Fibroblast of lung (primary cell): Measurements from ENCODE around the gene NEK10. TPM values are rescaled to one million over a fixed set of nuclear protein-coding genes. Genes with fewer than 3 reads are reported as not detected.

Source experiments
- DNase-seq, 2 donors: peaks; one replicate each; pipeline versions ENCODE4 v3.0.0 to v3.0.0-alpha.2; 2010; ENCODE audit warnings: low read depth in 2 of 2
- H2AFZ ChIP-seq: 2 replicates; pipeline ENCODE4 v1.5.1; 2012; ENCODE audit warnings: low read length, control low read depth, inconsistent platforms
- H3K27ac ChIP-seq: 2 replicates; pipeline ENCODE4 v1.5.1; 2011; ENCODE audit warnings: low read length, control low read depth; ENCODE audit not compliant: insufficient read depth
- H3K27me3 ChIP-seq: 2 replicates; pipeline ENCODE4 v1.5.1; 2011; ENCODE audit warnings: mild to moderate bottlenecking, low read length; ENCODE audit not compliant: control insufficient read depth, insufficient read depth
- H3K36me3 ChIP-seq: 2 replicates; pipeline ENCODE4 v1.5.1; 2011; ENCODE audit warnings: low read length; ENCODE audit not compliant: control insufficient read depth, insufficient read depth
- H3K4me1 ChIP-seq: 2 replicates; pipeline ENCODE4 v1.5.1; 2011; ENCODE audit warnings: low read length; ENCODE audit not compliant: control insufficient read depth, insufficient read depth; ENCODE audit errors: extremely low read depth
- H3K4me2 ChIP-seq: 2 replicates; pipeline ENCODE4 v1.5.1; 2011; ENCODE audit warnings: low read length, control low read depth; ENCODE audit not compliant: insufficient read depth; ENCODE audit errors: extremely low read depth
- H3K4me3 ChIP-seq, 4 experiments: fragments of 200-600 bp in 1 of 4; sonication (generic) in 1 of 4; replicated peaks in 1 of 4; 2 replicates each; pipeline ENCODE4 v1.5.1; 2011 to 2016; ENCODE audit warnings: low read length in 4 of 4, low read depth in 3 of 4, mild to moderate bottlenecking in 3 of 4, control low read depth in 2 of 4, inconsistent platforms in 1 of 4, mixed read lengths in 1 of 4; ENCODE audit not compliant: insufficient read depth in 1 of 4; ENCODE audit errors: control extremely low read depth in 1 of 4
- H3K79me2 ChIP-seq: 2 replicates; pipeline ENCODE4 v1.5.1; 2012; ENCODE audit warnings: mild to moderate bottlenecking, low read length, inconsistent platforms; ENCODE audit not compliant: control insufficient read depth, insufficient read depth
- H3K9ac ChIP-seq: 2 replicates; pipeline ENCODE4 v1.5.1; 2011; ENCODE audit warnings: mild to moderate bottlenecking, low read length, control low read depth; ENCODE audit not compliant: insufficient read depth
- H3K9me3 ChIP-seq: 2 replicates; pipeline ENCODE4 v1.5.1; 2012; ENCODE audit warnings: low read depth, low read length; ENCODE audit not compliant: control insufficient read depth, insufficient read depth
- H4K20me1 ChIP-seq: 2 replicates; pipeline ENCODE4 v1.5.1; 2011; ENCODE audit warnings: low read length; ENCODE audit not compliant: control insufficient read depth, insufficient read depth; ENCODE audit errors: extremely low read depth
- EZH2 ChIP-seq: IDR thresholded peaks from 2 replicates; pipeline ENCODE4 v1.5.1; 2012; ENCODE audit warnings: low read length, control low read depth, mild to moderate bottlenecking; ENCODE audit errors: missing control alignments
- polyA plus RNA-seq, 2 donors: library from polyadenylated mRNA; depleted of rRNA in 1 of 2; stranded (reverse) in 1 of 2; unstranded in 1 of 2; fragments of >200 nt; gene quantifications; 2 replicates each; pipeline ENCODE4 v1.2.1, GENCODE V29; 2011 to 2012; ENCODE audit warnings: missing spikeins in 1 of 2
- total RNA-seq: library from RNA; depleted of rRNA; stranded (reverse); fragments of >200 nt; gene quantifications from 2 replicates; pipeline ENCODE4 v1.2.1, GENCODE V29; 2014
- TF ChIP-seq, protein P1 (sequence below), 2 donors: IDR thresholded peaks in 1 of 2; conservative IDR thresholded peaks in 1 of 2; 1 replicate in 1 of 2; 2 replicates in 1 of 2; pipeline ENCODE4 v1.5.1; 2011 to 2012; ENCODE audit warnings: low read length in 2 of 2, control low read depth in 1 of 2, inconsistent platforms in 1 of 2, low read depth in 1 of 2, mild to moderate bottlenecking in 1 of 2

Gene NEK10
- total and polyA plus RNA-seq, 2 donors (not counting 1 experiment from before 2014, with no cell fraction given) = 1.4 to 23.0 TPM

DNA sequence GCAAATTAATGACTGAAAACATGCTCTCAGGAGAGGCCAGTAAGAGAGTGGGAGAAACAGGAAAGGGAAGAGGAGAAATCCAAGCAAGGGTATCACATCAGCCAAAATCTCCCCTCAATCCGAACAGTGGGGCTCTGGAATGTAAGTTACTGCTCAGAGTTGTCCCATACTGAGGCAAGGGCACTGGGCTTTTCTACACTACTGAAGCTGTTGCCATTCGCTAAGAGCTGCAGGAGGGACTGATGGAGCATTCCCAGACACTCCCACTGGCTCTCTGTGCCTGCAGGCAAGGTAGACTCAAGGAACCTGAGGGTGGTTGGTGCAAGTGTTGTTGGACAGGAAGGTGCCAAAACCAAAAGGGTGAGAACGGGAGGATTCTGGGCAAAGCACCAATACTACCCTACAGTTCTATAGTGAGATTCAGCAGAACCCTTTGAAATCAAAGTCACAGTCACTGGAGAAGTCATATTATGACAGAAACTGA lies 46.1 kb downstream of the NEK10 start:
- Histone ChIP-seq H3K79me2 (no peaks in the 10 kb centered on the region), H3K9me3 (no peaks in the 10 kb centered on the region), H4K20me1 (no peaks in the 10 kb centered on the region), H3K9ac (no peak overlapping the region), H3K27me3 (no peaks in the 10 kb centered on the region), H3K4me2 (no peak overlapping the region), H3K27ac (no peak overlapping the region), H2AFZ (no peak overlapping the region), H3K4me1 (peaks cover 21% of the 10 kb centered on the region), H3K4me3 (no peak overlapping the region), H3K36me3 (no peaks in the 10 kb centered on the region)
- DNase-seq = no peak
- TF ChIP-seq, protein P1, sequence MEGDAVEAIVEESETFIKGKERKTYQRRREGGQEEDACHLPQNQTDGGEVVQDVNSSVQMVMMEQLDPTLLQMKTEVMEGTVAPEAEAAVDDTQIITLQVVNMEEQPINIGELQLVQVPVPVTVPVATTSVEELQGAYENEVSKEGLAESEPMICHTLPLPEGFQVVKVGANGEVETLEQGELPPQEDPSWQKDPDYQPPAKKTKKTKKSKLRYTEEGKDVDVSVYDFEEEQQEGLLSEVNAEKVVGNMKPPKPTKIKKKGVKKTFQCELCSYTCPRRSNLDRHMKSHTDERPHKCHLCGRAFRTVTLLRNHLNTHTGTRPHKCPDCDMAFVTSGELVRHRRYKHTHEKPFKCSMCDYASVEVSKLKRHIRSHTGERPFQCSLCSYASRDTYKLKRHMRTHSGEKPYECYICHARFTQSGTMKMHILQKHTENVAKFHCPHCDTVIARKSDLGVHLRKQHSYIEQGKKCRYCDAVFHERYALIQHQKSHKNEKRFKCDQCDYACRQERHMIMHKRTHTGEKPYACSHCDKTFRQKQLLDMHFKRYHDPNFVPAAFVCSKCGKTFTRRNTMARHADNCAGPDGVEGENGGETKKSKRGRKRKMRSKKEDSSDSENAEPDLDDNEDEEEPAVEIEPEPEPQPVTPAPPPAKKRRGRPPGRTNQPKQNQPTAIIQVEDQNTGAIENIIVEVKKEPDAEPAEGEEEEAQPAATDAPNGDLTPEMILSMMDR (conservative IDR thresholded peaks at IDR 0.05 in 1 of 2, IDR thresholded peaks at IDR 0.05 in 1 of 2; ENCODE audit: low read depth in 1 of 2, low read length in 2 of 2) = no peak
- no peak for TF ChIP-seq EZH2

DNA sequence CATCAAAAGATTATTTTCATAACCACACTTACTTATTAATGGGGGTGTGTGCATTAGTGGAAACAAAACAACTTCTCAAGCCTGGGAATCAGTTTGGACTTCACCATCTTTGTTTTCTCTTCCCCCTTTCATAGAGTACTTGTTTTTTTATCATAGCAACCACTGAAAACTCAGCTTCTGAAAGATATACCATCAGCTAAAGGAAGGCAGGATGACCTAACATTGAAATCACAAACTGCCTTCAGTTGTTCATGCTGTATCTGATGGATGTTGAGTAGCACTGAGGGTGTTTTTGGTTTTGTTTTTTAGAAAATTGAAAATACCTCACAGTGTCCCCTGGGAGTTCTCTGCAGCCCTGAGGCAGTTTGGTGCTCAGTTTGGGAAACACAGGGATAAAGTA lies 46.5 kb downstream of the NEK10 start:
- Histone ChIP-seq H3K4me1 (peaks cover 21% of the 10 kb centered on the region), H3K4me3 (no peak overlapping the region), H3K9me3 (no peaks in the 10 kb centered on the region), H3K9ac (no peak overlapping the region), H3K27me3 (no peaks in the 10 kb centered on the region), H3K79me2 (no peaks in the 10 kb centered on the region), H3K4me2 (no peak overlapping the region), H3K27ac (no peak overlapping the region), H4K20me1 (no peaks in the 10 kb centered on the region), H2AFZ (no peak overlapping the region), H3K36me3 (no peaks in the 10 kb centered on the region)
- DNase-seq = no peak
- TF ChIP-seq, protein P1 (conservative IDR thresholded peaks at IDR 0.05 in 1 of 2, IDR thresholded peaks at IDR 0.05 in 1 of 2; ENCODE audit: low read depth in 1 of 2, low read length in 2 of 2) = no peak
- TF ChIP-seq EZH2 = no peak

DNA sequence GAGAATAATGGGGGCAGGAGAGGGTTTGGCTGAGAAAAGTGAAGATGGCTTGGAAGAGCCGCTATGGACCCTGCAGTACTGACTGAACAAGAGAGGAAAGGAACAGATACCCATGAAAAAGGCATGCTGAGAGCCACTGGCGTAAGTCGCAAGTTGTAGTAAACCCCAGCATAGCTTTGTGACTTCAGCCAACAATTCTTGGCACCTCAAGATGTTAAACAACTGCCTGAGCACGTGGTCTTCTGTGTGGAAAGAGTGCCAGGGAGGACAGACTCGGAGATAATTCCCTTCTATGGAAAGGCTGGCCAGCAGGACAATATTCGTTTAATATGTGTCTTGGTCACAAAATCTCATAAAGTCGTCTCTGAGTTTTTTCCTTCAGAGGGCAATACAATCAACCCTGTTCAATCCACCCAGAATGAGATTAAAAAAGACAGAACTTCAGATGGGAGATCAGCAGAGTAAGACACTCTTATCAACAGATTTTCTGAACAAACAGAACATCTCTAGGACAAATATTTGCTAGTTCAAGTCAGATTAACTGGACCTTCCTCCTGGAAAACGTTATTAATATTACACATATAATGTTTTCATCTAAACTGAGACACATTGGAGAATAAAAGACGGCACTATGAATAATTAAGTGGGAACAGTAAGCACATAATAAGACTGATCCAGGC lies 49.2 kb downstream of the NEK10 start:
- Histone ChIP-seq H3K4me3 (no peak overlapping the region), H3K27me3 (no peaks in the 10 kb centered on the region), H4K20me1 (no peaks in the 10 kb centered on the region), H3K27ac (no peak overlapping the region), H3K79me2 (no peaks in the 10 kb centered on the region), H3K9me3 (no peaks in the 10 kb centered on the region), H3K4me1 (peaks cover 3% of the 10 kb centered on the region), H3K36me3 (no peaks in the 10 kb centered on the region), H3K9ac (no peak overlapping the region), H3K4me2 (peak overlapping the region; percentile 13), H2AFZ (peak overlapping the region; percentile 41)
- TF ChIP-seq, protein P1 (conservative IDR thresholded peaks at IDR 0.05 in 1 of 2, IDR thresholded peaks at IDR 0.05 in 1 of 2; ENCODE audit: low read depth in 1 of 2, low read length in 2 of 2) = no peak
- TF ChIP-seq EZH2 = no peak
- DNase-seq = peak in 1 of 2 donors; percentile 27
